HL-60 (cell line): ENCODE results near the gene ACOX2.

ENCODE experiments used
- GABPA ChIP-seq: IDR thresholded peaks from 2 replicates; pipeline ENCODE4 v1.6.1; 2012; ENCODE audit warnings: low read depth
- POLR2AphosphoS5 ChIP-seq: IDR thresholded peaks from 2 replicates; pipeline ENCODE4 v1.6.1; 2012; ENCODE audit warnings: low read depth
- SPI1 ChIP-seq: IDR thresholded peaks from 2 replicates; pipeline ENCODE4 v1.6.1; 2012; ENCODE audit warnings: low read depth, mild to moderate bottlenecking, borderline replicate concordance
- TF ChIP-seq, protein P1 (sequence below): IDR thresholded peaks from one replicate; pipeline ENCODE4 v1.5.1; 2011; ENCODE audit warnings: low read length, control low read depth, inconsistent platforms; ENCODE audit not compliant: insufficient read depth
- TF ChIP-seq, protein P2 (sequence below): IDR thresholded peaks from 2 replicates; pipeline ENCODE4 v1.6.1; 2012; ENCODE audit warnings: low read depth; ENCODE audit not compliant: insufficient replicate concordance

DNA sequence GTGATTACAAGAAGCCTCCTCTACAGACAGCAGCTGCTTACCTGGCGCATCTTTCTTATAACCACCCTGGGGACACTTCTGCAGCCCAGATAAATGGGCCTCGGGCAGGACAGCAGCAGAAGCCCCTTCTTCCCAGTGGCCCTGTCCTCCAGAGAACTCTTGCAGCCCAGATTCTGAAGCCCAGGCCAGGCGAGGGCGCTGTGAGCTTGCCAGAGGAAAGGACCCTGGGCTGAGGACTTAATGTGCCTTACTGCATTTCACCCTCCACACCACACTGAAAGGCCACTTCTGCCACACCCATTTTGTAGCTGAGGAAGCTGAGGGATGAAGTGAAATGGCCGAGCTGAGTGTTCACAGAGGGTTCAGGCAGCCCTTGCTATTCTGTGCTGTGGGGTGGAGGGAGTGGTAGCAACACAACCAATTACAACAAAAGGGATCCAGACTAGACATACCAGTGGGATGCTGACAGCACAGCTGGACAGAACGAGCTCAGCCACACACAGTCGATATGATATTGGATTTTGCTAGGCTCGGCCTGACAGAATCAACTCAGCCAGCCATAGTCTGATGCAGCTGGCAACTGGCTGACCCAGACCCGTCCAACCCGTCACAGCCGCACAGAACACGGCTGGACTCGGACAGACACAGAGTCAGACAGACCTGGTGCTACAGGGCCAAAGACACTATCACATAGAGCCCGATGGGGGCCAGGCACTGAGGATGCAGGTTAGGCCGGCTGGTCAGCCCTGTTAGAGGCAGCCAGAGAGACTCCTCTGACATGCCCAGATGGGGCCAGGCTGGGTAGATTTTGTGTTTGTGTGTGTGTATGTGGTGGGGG is 7.3 kb downstream of the ACOX2 start:
- TF ChIP-seq, protein P1, sequence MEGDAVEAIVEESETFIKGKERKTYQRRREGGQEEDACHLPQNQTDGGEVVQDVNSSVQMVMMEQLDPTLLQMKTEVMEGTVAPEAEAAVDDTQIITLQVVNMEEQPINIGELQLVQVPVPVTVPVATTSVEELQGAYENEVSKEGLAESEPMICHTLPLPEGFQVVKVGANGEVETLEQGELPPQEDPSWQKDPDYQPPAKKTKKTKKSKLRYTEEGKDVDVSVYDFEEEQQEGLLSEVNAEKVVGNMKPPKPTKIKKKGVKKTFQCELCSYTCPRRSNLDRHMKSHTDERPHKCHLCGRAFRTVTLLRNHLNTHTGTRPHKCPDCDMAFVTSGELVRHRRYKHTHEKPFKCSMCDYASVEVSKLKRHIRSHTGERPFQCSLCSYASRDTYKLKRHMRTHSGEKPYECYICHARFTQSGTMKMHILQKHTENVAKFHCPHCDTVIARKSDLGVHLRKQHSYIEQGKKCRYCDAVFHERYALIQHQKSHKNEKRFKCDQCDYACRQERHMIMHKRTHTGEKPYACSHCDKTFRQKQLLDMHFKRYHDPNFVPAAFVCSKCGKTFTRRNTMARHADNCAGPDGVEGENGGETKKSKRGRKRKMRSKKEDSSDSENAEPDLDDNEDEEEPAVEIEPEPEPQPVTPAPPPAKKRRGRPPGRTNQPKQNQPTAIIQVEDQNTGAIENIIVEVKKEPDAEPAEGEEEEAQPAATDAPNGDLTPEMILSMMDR: no peak
- TF ChIP-seq, protein P2, sequence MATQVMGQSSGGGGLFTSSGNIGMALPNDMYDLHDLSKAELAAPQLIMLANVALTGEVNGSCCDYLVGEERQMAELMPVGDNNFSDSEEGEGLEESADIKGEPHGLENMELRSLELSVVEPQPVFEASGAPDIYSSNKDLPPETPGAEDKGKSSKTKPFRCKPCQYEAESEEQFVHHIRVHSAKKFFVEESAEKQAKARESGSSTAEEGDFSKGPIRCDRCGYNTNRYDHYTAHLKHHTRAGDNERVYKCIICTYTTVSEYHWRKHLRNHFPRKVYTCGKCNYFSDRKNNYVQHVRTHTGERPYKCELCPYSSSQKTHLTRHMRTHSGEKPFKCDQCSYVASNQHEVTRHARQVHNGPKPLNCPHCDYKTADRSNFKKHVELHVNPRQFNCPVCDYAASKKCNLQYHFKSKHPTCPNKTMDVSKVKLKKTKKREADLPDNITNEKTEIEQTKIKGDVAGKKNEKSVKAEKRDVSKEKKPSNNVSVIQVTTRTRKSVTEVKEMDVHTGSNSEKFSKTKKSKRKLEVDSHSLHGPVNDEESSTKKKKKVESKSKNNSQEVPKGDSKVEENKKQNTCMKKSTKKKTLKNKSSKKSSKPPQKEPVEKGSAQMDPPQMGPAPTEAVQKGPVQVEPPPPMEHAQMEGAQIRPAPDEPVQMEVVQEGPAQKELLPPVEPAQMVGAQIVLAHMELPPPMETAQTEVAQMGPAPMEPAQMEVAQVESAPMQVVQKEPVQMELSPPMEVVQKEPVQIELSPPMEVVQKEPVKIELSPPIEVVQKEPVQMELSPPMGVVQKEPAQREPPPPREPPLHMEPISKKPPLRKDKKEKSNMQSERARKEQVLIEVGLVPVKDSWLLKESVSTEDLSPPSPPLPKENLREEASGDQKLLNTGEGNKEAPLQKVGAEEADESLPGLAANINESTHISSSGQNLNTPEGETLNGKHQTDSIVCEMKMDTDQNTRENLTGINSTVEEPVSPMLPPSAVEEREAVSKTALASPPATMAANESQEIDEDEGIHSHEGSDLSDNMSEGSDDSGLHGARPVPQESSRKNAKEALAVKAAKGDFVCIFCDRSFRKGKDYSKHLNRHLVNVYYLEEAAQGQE: no peak
- TF ChIP-seq POLR2AphosphoS5 (no peak), GABPA (no peak), SPI1 (no peak)
